IMR-90 (cell line): Measurements from ENCODE around the gene TMEM179.

Source experiments
- CEBPB ChIP-seq: IDR thresholded peaks from 2 replicates; pipeline ENCODE4 v1.6.1; 2012; ENCODE audit warnings: low read depth, low read length, improper control_type of control experiment
- POLR2A ChIP-seq: IDR thresholded peaks from 2 replicates; pipeline ENCODE4 v1.6.1; 2012; ENCODE audit warnings: mild to moderate bottlenecking, low read depth, low read length
- TF ChIP-seq, protein P1 (sequence below): fragments of 150-350 bp; IDR thresholded peaks from 2 replicates; pipeline ENCODE4 v1.6.1; 2016; ENCODE audit warnings: low read depth, mild to moderate bottlenecking, low read length, moderate library complexity, borderline replicate concordance

- TF ChIP-seq POLR2A (no peak), CEBPB (no peak)
- TF ChIP-seq, protein P1, sequence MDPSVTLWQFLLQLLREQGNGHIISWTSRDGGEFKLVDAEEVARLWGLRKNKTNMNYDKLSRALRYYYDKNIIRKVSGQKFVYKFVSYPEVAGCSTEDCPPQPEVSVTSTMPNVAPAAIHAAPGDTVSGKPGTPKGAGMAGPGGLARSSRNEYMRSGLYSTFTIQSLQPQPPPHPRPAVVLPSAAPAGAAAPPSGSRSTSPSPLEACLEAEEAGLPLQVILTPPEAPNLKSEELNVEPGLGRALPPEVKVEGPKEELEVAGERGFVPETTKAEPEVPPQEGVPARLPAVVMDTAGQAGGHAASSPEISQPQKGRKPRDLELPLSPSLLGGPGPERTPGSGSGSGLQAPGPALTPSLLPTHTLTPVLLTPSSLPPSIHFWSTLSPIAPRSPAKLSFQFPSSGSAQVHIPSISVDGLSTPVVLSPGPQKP = no peak
Measured at GRCh38 chr14:104573930-104574329, 30.6 kb downstream of the TMEM179 start.
